GM19025 (cell line): ENCODE data around the gene CRIM1.

Source experiments
- ATAC-seq: cut with Tn5 transposase; IDR thresholded peaks from one replicate; pipeline ENCODE4 v1.9.1; 2021; ENCODE audit warnings: mild to moderate bottlenecking, low read depth, moderate library complexity; ENCODE audit not compliant: unreplicated experiment

CRIM1 gene

DNA sequence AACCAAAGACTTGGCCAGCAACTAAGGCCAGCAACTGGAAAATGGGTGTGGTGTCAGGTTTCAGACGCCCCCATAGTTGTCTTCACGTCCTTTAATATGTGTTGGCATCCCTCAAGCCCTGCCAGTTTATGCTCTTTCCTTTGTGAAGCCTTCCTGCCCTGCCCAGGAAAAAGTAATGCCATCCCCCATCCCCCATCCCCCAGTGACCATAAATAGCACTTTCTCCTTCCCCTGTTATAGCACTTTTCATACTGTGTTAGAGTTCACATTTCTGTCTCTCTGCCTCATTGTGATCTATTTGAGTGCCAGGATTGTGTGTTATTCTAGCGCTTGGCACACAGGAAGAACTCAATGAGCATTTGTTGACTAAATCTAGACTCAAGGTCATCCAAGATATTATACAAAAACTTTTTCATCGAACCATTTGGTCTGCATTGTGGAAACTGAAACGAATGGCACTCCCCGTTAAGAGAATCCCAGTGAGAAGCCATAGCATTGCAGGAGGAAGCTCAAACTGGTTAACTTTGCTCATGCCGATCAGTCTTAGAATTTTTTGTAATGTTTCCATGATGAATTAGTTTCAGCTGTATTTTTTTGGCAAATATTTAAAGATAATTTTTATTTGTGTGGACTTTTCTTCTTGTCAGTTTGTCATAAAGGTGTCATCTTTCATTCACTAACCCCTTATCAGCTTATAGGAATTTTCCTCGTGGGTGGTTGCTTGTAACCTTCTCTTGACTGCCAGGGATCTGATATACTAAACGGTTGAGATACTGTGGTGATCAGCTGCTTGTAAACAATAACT lies 15.7 kb downstream of the CRIM1 start:
- ATAC-seq, result no peak

DNA sequence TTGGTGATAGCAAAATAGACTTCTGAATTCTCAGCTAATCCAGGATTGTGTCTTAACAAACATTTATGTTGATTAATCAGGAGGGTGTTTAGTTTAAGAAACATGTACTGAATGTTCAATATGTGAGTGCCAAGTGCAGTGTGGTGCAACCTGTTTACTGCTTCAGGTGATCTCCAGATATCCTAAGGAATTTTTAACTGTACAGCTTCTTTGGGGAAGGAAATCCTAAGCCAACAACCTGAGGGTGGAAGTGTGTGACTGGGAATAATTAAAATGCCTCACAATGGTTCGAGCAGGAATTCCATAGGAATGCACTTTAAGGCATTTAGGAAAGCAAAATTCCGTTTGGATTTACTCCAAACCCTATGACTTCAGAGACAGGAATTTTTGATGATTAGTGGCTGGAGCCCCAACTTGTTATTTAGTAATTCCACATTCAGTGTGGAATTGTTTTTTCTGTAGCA lies 16.4 kb downstream of the CRIM1 start:
- ATAC-seq, result no peak

DNA sequence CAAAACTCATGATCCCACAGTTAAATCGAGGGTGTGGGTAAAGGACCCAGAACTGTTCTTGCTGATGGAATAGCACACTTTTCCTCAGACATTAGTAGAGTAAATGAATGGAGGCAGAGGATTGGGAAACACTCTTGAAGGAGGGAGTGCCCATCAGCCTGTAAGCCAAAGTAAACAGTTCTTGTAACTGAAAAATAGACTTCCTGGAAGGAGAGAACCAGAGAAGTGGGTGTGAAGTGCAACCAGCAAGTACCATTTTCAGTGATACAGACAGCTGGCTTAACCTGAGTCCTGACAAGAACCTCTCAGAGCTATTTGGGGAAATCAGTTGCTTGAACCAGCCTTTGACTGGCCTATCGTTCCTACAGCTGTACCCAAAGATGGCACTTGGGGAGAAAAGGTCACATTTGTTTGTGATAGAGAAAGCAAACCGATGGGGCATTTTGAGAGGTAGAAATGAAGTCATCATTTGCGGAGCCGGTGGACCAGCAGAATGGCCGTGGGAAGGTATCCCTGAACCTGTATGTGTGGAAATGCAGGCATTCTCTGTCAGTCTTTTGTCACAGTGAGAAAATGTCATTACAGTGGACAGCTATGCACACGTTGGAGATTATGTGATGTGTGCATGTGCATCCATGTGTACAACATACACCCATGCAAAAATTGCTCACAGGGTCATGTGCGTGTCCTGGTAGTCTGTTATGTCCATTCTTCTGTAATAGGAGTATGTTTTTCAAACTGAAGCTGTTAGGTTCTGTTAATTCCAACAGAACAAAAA lies 17.8 kb downstream of the CRIM1 start:
- no peak for ATAC-seq

DNA sequence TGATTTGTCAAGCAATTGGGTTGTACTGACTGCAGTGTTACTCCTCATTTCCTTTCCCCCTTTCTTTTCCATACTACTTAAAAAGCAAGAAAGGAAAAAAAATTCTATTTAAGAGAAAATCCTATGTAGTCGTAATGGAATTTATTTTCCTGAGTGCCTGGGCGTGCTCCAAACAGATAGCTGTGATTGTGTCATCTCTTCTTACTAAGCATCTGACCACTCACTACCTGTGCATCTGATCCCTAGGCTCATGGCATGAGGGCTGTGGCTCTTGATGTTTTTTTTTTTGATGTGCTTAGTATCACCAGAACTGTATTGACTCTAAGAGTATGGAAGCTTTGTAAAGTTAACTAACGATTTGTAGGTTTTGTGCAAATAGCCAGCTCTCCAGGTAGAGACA lies 19.0 kb downstream of the CRIM1 start:
- ATAC-seq, result no peak

GRCh38 chr2:36376319-36376765 lies 20.8 kb downstream of the CRIM1 start:
- no peak for ATAC-seq

DNA sequence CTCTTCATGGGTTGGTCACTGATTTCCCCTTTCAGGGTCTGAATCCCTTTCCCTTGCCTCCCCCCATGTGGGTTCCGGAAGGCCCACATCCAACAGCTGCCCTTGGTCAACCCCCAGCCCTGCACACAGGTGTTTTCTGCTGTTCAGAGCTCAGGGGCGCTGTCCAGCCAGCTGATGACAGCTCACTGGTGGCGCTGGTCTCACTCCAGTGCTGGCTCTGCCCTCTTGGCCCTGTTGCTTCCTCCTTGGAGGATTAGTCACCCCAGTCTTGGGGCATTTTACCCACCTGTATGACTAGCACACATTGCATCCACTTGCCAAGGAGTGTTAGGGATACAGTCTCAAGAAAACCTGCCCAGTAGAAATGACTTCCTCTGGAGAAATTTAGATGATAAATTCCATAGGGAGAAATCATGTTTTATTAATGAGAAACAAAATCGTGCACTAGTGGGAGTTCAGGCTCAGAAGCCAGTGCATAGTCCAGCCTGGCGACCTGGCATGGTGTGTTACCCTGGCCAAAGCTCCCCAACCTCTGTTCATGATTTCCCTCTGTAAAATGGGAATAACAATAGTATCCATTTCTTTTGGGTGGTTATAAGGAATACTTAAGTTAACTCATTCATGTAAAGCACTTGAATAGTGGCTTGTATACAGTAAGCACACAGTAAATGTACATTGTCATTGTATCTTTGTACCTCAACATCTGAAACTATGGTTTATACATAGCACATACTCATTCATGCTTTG lies 21.6 kb downstream of the CRIM1 start:
- no peak for ATAC-seq

DNA sequence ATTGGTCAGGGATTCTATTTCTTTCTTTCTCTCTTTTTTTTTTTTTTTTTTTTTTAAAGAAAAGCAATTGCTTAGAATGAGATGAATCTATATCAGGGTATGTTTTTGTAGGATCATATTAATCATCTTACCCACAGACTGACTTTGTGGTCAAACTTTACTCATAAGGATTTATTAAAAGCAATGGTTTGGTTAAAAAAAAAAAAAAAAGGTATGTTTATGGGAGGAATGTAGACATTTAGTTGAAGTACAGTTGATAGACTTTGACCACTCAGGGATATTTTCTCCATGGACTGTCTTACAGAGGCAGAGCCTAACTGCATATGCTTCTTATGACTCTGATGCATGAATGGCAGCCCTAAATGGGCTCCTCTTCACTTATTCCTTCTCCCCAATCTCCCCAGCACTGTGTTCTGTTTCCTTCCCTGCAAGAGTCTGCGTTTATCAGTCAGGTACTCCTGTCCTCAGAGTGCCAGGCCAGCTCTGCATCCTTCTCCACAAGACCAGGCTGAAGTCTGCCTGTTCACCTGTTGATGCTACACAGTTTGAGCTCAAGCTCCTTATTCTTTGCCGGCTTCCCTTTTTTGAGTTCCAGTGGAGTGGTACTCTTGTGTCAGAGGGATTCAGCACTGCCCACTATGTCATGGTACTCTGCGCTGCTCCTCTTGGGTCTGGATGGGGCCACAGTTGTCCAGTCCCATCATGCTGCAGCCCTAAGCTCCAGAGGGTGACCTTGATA lies 24.3 kb downstream of the CRIM1 start:
- no peak for ATAC-seq

DNA sequence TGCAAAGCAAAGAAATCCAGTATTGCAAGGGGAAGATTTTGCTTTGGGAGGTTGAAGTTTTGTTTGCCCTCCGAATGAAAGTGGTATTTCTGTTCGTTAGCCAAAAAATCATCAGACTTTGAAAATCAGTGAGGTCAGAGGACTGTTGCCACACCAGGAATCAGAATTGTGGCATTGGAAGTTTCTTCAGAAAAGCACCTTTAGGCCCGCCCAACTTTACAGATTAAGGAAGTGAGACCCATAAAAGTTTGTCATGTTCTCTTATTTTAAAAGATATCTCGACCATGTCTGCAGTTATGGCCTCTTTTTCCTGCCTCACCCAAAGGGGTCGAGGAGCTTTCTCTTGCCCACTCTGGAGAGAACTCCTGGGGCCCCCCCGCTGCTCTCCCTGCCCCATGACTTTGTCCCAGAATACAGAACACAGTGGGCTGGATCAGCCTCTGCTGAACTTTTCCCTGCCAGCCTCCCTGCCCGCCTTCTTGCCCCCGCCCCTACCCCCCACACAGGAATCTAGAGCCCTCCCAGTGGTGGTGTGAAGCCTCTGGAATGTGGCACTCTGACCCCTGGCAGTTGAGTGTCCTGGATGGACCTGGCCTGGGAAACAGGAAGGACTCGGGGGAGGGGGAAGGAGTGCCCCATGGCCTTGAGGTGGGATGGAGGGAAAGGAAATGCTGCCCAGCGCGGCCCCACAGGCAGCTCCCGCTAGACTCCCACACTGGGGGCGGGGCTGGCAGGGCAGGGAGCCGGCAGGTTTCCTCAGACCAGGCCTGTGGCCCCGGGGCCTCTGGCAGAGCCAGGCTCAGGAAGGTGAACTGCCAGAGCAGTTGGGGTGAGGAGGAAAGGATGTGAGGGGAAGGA lies 25.3 kb downstream of the CRIM1 start:
- no peak for ATAC-seq

DNA sequence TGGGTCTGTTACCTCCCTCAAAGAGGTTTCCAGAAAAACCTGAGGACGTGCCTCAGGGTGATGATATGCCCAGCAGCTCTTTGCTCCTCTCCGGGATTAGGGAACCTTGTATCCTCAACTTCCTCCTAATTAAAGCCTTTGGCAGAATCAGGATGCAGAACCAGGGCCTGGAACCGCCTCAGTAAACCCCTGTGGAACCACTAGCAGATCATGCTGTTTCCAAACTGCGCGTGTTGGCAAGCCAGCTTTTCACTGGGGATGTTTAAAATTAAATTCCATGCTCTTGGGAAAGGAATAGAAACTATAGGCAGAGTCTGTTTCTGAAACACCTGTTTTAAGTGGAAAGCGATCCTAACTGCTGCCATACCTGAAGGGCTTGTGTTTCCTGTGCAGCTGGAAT lies 26.4 kb downstream of the CRIM1 start:
- ATAC-seq, result no peak

GRCh38 chr2:36382472-36382871 lies 26.9 kb downstream of the CRIM1 start:
- no peak for ATAC-seq

DNA sequence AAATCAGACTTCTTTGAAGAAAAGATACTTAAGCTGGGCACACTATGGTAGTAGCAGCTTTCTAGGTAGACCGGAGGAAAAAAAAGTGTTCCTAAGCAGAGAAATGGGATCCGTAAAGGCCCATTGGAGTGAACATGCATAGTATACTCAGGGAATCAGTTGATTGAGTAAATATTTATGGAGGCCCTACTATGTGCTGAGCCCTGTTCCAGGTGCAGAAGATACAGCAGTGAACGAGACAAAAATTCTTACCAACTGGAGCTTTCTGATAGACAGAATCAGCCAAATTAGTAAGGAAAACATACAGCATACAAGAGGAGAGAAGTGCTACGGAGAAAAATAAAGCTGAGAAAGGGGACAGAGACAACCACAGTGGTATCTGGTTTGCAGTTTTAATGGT lies 28.1 kb downstream of the CRIM1 start:
- no peak for ATAC-seq

DNA sequence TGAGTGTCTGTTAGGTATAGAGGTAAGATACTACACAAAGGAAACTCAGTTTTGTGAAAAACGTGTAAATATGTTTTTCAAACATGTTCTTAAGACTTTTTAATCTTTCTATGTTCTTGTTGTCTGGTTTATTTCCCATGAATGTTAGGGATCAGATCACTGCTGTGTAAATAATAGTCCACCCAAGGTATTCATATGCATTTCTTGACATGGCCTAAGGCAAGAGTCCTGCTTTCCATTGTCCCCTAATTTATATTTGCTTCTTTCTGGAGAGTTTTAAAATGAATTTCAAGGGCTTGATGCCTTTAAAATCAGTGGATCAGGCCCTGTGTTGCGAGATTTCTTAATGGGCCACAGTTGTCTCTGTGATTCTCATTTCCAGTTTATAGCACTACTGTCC lies 28.9 kb downstream of the CRIM1 start:
- no peak for ATAC-seq

GRCh38 chr2:36385603-36386002 lies 30.0 kb downstream of the CRIM1 start:
- no peak for ATAC-seq

- ATAC-seq, result no peak
Measured at GRCh38 chr2:36387258-36387916, 31.8 kb downstream of the CRIM1 start.

GRCh38 chr2:36388472-36388871 lies 32.9 kb downstream of the CRIM1 start:
- no peak for ATAC-seq

- ATAC-seq, result no peak
Measured at GRCh38 chr2:36389091-36389564, 33.5 kb downstream of the CRIM1 start.

GRCh38 chr2:36389577-36389976 lies 34.0 kb downstream of the CRIM1 start:
- ATAC-seq, result no peak

DNA sequence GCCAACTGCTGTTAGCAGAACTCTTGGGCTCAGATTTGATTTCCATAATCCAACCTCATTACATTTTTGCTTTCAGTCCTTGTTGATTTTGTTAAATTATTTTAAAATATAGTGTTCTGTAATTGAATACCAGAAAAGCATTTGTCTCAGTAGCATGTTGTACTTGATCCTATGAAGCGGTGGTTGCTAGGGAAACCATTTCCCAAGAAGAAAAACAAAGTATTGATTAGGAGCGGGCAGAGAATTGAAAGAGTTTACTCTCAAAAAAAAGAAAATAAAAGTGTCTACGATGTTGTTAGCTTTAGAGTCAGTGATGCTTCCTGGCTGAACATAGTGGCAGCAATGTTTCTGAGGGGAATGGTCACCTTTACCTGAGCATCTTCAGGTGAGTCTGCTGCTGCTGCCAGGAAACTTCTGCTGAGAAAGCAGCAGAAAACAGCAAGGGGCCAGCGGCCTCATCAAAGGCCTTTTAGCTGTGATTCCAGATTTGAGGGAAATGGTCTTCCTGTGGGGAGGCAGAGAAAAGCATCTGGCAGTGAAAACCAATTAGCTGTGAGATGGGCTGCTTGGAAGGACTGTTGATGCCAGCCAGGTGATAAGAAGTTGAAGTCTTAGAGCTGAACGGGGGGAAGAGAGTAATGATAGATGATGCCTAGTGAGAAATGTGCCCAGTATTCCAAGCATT lies 37.1 kb downstream of the CRIM1 start:
- ATAC-seq, result no peak
